ENCODE results near the gene HERC2. TPM values are rescaled to one million over a fixed set of nuclear protein-coding genes. Genes with fewer than 3 reads are reported as not detected.
A peak's percentile ranks its signal among the peaks of the same experiment; 100 is the strongest.

The HERC2 gene
- total and polyA plus RNA-seq, 2 of the 13 experiments (the other 11 are each of a cell fraction or from before 2014, with no cell fraction given): 17.6 to 24.8 TPM

GRCh38 chr15:28178727-28179126, 143.3 kb downstream of the HERC2 start:
- H3K36me3 ChIP-seq (replicated peaks in 1 of 2; ENCODE audit: control insufficient read depth in 1 of 2, insufficient read depth in 2 of 2, low read length in 2 of 2): peaks cover 1 to 26% of the 10 kb centered on the region in 2 experiments; a peak in 4 of 5 replicates
- CTCF ChIA-PET (ENCODE audit: low intra/inter-chr PET ratio, low total read pairs): no interaction called here

More at GRCh38 chr15:28178727-28179126, 143.3 kb downstream of the HERC2 start:
- POLR2A ChIA-PET: no interaction called here
- BruUV-seq (replicated peaks): no TSS peak
- ATAC-seq (0 out of 3 replicates have a peak, but pooled peaks have one; percentile 35), FAIRE-seq (no peak), DNase-seq (ENCODE audit: low spot score) (no peak)
- 95% methylated on average over 4 of the region's 10 CpGs for WGBS (ENCODE audit: low lambda C conversion rate)
- H4K20me1 ChIP-seq (ENCODE audit: insufficient read depth, low read length): no peaks in the 10 kb centered on the region
- no peak for TF ChIP-seq SATB2 (CRISPR knock-in tag; IDR thresholded peaks at IDR 0.05)
- no peak for TF ChIP-seq HMGA1 (CRISPR knock-in tag; conservative IDR thresholded peaks at IDR 0.05)
- TF ChIP-seq SMARCE1 (IDR thresholded peaks at IDR 0.05; ENCODE audit: borderline replicate concordance): no peak
- TF ChIP-seq CEBPZ (IDR thresholded peaks at IDR 0.05; ENCODE audit: low read length): no peak
- TF ChIP-seq IRF1 (CRISPR knock-in tag; IDR thresholded peaks at IDR 0.05; ENCODE audit: low read depth): no peak
- TF ChIP-seq NR3C1 (CRISPR knock-in tag; IDR thresholded peaks at IDR 0.05): no peak
- no peak for TF ChIP-seq BRCA1 (CRISPR knock-in tag; IDR thresholded peaks at IDR 0.05)
- no peak for TF ChIP-seq U2AF1 (optimal IDR thresholded peaks at IDR 0.05; ENCODE audit: low read depth, low read length)
- TF ChIP-seq EHMT2 (IDR thresholded peaks at IDR 0.05; ENCODE audit: borderline replicate concordance, low read depth, low read length): no peak
- intact Hi-C loops (cut with micrococcal nuclease; ENCODE audit: unreplicated experiment) (no loop called here), in situ Hi-C loops (cut with HindIII; ENCODE audit: extremely low pct_ligation_motif_present, low pct_unique_long_range_greater_than_20kb) (no loop called here)
- H3K27me3 ChIP-seq (ENCODE audit: control insufficient read depth in 1 of 2, insufficient read depth in 2 of 2, low read length in 2 of 2): no peaks in the 10 kb centered on the region
- H3K4me2 ChIP-seq (ENCODE audit: low read depth, low read length): peak overlapping the region; percentile 15; the same call in 1 of the 2 replicates
- H2AFZ ChIP-seq (ENCODE audit: low read length): no peak overlapping the region
- H3K9ac ChIP-seq (ENCODE audit: insufficient read depth, low read depth, low read length): no peak overlapping the region
- no peaks in the 10 kb centered on the region for H3K9me3 ChIP-seq (ENCODE audit: low read length)
- peak overlapping the region; percentile 15 for H3K27ac ChIP-seq (ENCODE audit: extremely low read length, insufficient read depth, low read length)
- H3K79me2 ChIP-seq (ENCODE audit: insufficient read depth, low read length): no peaks in the 10 kb centered on the region
- no peak overlapping the region for H3K4me3 ChIP-seq (replicated peaks in 1 of 3; ENCODE audit: insufficient read depth in 1 of 3, low read depth in 2 of 3, low read length in 3 of 3)
- peaks cover 11% of the 10 kb centered on the region for H3K4me1 ChIP-seq (ENCODE audit: insufficient read depth, low read length)

All from HepG2 (cell line).